GM18498 (cell line): ENCODE measurements around the gene TAS2R20.
"Not testable (repeated sequence)": the region's sequence is repeated elsewhere in the genome, so short reads cannot be mapped to it uniquely, and the experiment has no call there.

Experiments
- ATAC-seq: cut with Tn5 transposase; IDR thresholded peaks from one replicate; pipeline ENCODE4 v1.9.1; 2021; ENCODE audit warnings: mild to moderate bottlenecking, moderate library complexity; ENCODE audit not compliant: unreplicated experiment

TAS2R20 gene, protein sequence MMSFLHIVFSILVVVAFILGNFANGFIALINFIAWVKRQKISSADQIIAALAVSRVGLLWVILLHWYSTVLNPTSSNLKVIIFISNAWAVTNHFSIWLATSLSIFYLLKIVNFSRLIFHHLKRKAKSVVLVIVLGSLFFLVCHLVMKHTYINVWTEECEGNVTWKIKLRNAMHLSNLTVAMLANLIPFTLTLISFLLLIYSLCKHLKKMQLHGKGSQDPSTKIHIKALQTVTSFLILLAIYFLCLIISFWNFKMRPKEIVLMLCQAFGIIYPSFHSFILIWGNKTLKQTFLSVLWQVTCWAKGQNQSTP

DNA sequence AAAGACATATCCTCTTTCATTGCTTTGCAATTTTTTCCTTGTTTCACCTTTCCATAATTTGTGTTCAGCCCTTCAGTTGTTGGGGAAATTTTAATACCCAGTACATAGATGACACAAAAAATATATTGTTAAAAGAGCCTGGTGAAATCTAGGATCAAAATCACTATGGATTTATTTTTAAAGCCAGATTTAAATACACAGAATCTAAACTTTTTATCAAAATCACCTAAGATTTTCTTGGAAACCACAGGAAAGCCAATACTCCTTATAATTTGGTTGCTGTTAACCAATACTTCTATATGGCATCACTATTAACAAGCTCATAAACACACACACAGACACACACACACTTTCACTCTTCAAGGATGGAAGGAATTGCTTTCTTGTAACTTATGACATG is at the start of gene TAS2R20:
TAS2R20 (minus strand) TSS at position 101 of the 400 bp plus-strand sequence. CDS start 429 bp downstream, outside the sequence.
- no peak for ATAC-seq

DNA sequence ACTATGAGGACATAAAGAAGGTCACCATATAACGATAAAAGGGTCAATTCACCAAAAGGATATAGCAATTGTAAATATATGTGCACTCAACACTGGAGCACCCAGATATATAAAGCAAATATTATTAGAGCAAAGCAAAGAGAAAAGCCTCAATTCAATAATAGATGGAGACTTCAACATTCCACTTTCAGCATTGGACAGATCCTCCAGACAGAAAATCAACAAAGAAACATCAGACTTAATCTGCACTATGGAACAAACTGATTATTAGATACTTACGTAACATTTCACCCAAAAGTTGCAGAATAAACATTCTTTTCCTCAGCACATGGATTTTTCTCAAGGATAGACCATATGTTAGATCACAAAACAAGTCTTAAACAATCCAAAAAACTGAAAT is 43.3 kb upstream of the TAS2R20 start:
- ATAC-seq = not testable (repeated sequence)

DNA sequence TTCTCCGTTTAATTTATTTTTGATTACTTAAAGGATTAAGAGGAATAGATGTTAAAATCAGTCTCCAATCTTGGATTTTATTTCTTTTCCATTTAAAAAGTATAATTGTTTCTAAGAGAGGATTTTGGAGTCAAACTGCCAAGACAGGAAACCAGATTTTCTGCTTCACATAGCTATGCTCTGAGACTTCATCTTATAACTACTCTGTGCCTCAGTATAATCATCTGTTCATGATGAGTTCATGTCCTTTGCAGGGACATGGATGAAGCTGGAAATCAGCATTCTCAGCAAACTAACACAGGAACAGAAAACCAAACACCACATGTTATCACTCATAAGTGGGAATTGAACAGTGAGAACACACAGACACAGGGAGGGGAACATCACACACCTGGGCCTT is 42.1 kb upstream of the TAS2R20 start:
- no peak for ATAC-seq

DNA sequence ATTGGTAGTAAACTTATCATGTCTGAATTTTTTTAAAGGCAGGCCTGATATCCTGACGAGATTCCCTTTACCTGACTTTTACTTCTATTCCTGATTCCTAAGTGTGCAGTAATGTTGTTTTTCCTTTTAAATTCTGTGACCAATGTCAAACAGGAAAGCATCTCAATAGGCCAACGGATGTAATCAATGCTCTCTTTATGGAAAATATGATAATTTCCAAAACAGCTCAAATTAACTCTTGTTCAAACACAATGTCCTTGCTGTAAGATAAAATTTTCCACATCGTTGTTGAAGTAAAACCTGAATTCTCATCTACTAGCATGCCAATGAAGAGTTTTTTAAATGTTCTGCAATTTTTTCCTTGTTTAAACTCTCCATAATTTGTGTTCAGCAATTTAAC is 41.1 kb upstream of the TAS2R20 start:
- no peak for ATAC-seq

DNA sequence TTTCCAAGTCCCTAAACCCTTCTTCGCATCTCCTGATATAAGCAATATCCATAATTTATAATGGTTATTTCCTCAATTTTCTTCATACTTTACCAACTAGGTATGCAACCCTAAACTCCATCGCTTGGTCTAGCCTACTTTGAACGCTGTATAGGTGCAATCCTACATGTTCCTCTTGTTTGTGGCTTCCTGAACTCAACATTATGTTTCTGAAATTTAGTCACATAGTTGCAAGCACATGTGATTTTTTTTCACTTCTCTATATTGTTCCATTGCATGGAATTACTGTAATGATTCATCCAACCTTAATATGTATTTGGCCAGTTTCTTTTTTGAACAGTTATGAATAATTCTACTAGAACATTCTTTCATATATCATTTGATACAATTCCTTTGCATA is 35.9 kb upstream of the TAS2R20 start:
- ATAC-seq = not testable (repeated sequence)

DNA sequence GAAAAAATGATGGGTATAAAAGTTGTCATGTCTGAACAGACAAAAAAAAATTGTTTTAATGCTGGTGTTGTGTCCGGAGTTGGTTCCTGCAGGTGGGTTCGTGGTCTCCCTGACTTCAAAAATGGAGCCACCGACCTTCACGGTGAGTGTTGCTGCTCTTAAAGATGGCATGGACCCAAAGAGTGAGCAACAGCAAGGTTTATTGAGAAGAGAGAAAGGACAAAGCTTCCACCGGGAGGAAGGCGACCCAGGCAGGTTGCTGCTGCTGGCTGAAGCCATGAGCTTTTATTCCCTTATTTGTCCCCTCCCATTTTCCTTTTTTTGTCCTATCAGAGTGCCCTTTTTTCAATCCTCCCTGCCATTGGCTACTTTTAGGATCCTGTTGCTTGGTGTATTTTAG is 33.2 kb upstream of the TAS2R20 start, which contains the start of gene TAS2R31:
TAS2R31 (minus strand) TSS at position 101 of the 400 bp plus-strand sequence; CDS start at position 29, 72 bp downstream.
- ATAC-seq = no peak

DNA sequence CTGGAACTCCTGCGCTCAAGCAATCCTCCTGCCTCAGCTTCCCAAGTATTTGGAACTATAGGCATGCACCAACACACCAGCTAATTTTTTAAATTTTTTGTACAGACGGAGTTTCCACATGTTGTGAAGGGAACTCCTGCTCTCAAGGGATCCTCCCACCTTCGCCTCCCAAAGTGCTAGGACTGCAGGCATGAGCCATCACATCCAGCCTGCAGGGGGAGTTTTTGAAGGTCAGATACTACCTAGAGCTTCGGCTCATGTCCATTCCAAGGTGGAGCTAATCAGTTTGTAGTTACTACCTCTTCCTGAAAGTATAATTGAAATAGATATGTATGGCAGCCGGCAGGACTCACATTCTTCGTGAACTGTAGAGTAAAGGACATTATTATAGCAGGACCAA is 28.0 kb upstream of the TAS2R20 start:
- ATAC-seq = no peak

DNA sequence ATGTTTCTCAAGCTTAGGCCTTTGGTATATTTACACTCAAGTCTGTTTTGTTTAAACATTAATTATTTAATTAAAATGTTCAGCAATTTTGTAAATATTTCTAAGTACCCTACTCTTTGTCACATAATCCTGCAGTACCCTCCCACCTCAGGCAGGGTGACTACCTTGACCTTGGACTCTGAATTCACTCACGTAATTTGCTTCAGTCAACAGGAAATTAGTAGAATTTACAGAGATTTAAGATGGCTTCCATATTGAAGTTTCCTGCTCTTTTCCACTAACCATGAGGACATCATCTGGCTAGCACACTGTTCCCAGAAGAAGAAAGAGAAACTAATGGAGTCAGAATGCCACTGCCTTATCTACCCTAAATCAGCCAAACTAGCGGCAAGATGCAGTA is 25.3 kb upstream of the TAS2R20 start:
- no peak for ATAC-seq

DNA sequence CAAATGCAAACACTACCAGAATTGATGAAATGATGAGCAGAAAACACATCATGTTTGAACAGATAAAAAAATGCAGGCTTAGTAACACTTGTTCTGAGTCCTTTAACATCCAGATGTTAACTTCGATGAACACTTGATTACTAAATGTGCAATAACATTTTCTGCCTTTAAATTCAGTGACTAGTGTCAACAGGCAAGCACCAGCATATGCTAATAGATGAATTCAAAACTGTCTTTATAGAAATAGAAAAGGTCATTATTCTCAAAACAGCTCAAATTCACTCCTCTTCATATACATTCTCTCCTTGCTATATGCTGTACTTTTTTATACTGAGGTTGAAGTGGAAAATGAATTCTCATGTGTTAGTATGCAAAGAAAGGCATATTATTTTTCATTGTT is 24.4 kb upstream of the TAS2R20 start, which contains the start of gene TAS2R19:
TAS2R19 (minus strand) TSS at position 101 of the 400 bp plus-strand sequence; CDS start at position 52, 49 bp downstream.
- no peak for ATAC-seq

DNA sequence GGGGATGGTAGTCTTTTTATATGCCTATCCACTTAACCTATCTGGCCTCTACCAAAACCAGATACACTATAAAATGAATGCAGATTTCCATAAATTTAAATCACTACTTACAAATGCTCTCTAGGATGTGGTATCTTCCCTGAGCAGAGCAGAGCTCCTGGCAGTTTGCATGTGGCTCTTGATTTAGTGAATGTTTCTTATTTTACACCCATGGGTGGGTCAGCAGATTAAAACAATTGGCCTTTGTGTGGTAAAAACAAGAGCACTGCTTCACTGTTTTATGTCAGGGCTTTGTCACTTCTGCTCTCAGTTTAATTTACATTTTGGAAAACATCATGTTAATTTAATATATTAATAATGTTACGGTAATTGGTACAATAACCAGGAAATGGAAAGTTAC is 18.8 kb upstream of the TAS2R20 start:
- ATAC-seq = no peak

DNA sequence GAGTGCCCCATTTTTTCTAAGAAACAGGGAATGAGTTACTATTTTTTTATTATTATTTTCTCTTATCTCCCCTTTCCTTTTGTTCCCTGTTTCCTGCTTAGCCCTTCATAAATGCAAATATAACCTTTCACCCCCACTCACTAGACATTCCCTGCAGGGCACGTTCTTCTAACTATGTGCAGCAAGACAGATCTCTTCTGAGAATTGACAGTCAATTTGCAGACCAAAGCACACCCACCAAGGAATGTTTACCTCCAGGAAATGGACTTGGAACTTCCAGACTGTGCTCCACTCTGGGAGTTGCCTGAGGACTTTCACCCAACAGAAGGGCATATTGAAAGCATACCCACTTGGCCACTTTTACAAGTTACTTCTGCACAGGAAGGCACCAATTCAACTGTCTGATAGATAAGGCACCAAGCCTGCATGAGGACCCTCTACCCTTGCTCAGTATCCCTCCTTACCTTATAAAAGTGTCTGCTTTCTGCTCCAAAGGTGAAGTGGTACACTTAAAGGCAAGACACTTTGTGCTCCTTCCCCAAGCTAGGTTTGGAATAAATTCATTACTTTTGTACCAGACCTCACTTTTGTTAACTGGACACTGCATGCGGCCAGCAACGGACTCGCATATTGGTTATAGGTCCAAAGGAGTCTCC is 17.8 kb upstream of the TAS2R20 start:
- ATAC-seq = no peak

DNA sequence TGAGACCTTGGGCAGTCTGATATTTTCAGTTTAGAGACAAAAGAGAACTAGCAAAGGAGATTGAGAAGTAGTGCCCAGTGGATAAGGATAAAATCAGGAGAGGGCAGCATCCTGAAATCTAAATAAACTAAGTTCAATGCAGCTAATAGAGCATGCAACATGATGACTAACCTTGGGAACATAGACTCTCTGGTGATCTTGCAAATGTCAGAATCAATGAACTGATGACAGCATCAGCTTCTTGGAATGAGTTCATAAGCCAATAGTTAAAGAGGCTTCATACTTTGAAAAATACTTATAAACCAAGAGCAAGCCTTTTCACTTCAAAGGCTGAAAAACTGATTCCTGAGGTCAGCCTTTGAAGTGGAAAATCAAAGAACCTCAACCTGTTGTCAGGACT is 16.1 kb upstream of the TAS2R20 start:
- ATAC-seq = no peak

DNA sequence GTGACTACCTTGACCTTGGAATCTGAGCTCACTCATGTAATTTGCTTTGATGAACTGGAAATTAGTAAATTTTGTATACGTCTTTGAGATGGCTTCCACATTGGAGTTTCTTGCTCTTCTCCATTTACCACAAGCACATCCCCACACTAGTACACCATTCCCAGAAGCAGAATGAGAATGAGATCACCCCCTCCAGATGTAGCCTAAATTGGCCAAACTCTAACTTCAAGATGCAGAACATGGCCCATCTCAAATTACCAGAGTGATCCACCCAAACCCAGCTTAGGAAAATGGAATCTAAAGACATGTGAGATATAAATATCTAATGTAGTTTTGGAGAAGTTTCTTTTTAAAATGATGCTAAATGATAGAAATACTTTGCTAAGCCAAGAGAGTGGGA is 9.5 kb upstream of the TAS2R20 start:
- no peak for ATAC-seq

DNA sequence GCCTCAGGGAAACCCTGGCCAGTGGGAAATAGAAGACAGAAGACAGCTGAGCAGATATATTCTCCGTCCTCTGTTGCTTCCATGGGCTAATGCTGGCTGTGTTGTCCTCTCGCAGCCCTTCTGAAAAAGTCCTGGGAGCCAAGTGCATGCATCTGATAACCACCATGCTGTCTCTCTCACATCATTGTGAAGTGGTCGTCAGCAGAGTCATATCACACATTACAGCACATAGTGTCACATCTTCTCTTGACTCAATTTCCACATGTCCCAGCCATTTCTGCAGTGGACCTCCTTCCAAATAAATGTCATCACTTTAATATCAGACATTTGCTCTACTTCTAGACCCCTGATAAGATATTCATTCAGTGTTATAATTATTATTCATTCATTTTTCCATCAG is 3.8 kb downstream of the TAS2R20 start:
- no peak for ATAC-seq

DNA sequence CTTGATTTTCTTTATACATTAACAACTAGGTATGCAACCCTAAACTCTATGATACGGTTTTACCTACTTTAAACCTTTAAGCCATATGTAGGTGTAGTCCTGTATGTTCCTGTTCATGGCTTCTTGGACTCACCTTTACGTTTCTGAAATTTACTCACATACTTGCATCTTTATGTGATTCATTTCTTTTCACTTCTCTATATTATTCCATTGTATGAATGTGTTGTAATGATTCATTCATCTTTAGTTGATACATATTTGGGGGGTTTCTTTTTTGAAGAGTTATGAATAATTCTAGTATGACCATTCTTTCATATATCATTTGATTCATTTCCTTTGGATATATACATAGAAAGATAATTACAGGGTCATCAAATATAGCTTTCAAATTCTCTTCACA is 9.0 kb downstream of the TAS2R20 start:
- no peak for ATAC-seq

DNA sequence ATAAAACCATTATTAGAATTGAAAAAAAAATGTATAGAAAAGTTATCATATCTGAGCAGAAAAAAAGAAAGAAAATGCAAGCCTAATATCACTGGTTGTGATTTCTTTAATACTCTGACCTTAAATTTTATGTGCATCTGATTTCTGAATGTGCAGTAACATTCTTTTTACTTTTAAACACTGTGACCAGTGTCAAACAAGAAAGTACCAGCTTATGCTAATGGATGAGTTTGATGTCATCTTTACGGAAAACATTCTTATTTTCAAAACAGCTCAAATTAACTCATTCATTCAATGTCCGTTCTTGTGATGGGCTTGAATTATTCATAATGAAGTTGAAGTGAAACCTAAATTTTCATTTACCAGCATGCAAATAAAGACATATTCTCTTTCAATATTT is 11.3 kb downstream of the TAS2R20 start, which contains the start of gene TAS2R50:
TAS2R50 (minus strand) TSS at position 101 of the 400 bp plus-strand sequence; CDS start at position 49, 52 bp downstream.
- no peak for ATAC-seq

DNA sequence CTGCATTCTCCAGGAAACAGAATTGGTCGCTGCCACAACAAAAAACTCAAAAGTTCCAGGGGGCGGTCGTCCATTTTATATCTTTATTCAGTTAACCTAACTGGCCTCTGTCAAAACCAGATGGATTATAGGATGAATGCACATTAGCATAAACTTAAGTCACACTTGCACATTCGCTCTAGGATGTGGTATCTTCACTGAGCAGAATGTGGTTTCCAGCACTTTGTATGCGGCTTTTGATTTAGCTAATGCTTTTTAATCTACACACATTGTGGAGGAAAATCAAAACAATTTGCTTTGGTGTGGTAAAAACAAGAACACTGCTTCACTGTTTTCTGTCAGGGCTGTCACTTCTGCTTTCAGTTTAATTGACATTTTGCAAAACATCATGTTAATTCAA is 15.9 kb downstream of the TAS2R20 start:
- no peak for ATAC-seq

DNA sequence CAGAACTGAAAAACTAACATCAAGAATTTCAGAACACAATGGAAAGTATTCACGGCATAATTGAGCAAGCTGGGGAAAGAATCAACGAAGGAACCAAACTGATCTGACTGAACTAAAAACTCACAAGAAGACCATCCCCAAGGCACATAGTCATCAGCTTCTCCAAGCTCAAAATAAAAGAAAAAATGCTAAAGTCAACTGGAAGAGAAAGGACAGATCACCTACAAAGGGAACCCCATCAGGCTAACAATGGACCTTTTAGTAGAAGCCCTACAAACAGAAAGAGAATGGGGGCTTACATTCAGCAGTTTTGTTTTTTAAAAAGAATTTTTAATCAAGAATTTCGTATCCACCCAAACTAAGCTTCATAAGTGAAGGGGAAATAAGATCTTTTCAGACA is 23.1 kb downstream of the TAS2R20 start:
- ATAC-seq = no peak

DNA sequence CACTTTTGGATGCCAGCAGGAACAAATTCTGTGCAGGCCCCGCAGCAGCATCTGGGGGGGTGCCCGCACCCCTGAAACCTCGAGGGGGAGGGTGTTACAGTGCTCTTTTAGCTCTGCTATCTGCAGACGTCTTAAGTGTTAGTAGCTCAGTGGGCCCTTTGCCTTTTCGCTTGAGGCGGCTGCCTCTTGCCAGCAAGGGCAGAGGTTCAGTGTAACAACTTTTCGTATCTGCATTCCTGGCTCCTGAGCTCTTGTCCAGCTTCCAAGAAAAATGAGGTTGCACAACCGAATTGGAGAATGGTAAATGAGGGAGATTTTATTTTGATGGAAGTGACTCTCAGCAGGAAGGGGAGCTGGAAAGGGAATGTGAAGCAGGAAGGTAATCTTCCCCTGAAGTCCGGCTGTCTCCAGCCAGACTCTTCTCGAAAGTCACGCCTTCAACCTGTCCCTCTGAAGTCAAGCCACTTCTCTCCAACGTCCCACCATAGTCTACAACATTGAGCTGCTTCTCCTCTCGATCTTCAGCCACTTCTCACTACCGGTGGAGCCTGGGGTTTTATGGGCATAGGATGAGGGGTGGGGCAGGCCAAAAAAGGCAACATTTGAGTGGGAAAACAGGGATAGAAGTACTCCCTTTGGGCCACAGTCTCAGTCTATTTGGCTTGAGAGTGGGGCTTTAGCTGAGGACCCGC is 29.2 kb downstream of the TAS2R20 start:
- ATAC-seq = no peak

DNA sequence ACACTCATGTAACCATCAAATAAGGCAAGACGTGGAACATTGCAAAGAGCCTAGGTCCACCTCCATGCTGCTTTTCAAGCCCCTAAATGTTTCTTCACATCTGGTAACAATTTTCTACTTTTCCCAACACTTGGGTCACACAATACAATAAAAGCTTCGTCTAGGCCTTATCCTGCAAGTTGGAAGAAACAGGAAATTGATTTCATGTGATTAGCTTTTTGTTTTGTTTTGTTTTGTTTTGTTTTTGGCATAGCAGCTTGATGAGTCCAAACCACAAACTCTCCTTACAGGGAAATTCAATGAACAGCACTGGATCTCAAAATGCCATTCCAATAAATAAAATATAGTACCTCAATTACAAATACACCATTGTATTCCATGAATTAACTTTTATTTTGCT is 30.7 kb downstream of the TAS2R20 start:
- ATAC-seq = no peak

DNA sequence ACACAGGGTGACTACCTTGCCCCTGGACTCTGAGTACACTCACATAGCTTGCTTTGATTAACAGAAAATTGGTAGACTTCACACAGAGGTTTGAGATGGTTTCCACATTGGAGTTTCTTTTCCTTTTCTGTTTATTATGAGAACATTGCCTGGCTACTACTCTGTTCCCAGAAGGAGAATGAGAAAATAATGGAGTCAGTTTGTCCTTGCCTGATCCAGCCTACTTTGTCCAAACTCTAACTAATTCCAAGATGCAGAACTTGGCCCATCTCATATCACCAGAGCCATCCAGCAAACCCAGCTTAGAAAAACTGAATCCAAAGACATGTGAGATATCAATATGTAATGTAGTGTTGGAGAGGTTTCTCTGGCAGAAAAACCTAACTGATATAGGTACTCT is 31.8 kb downstream of the TAS2R20 start:
- ATAC-seq = no peak

DNA sequence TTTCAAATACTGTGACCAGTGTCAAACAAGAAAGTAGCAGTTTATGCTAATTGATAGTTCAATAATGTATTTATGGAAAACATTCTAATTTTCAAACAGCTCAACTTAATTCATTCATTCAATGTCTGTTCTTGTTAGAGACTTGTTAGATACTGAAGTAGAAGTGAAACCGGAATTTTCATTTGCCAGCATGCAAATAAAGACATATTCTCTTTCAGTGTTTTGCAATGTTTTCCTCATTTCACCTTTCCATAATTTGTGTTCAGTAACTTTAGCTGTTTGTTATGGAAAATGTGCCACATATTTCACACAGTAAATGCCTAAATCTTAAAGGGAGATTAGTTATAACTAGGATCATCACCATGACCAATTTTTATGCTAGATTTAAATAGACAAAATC is 32.6 kb downstream of the TAS2R20 start:
- no peak for ATAC-seq
